Measurements from ENCODE around the gene EPB41L2.

The EPB41L2 gene

DNA sequence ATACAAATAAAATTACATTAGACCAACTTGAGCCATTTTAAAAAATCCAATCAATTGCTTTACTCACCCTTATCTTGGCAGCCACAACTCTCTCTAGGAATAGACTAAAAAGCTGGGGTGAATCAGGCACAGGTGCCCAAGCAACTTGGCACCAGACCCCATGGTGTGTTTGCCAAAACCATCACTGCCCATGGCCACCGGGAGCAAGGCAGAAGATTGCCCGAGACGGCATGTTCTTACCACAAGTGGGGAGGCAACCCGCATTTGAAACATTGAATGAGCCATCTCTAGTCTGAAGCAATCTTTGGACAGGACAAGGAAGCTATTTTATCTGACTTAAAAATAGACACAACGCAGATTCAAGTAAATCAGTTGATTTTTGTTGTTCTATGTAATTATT, 166.8 kb downstream of the EPB41L2 start:
- no peak for DNase-seq

DNA sequence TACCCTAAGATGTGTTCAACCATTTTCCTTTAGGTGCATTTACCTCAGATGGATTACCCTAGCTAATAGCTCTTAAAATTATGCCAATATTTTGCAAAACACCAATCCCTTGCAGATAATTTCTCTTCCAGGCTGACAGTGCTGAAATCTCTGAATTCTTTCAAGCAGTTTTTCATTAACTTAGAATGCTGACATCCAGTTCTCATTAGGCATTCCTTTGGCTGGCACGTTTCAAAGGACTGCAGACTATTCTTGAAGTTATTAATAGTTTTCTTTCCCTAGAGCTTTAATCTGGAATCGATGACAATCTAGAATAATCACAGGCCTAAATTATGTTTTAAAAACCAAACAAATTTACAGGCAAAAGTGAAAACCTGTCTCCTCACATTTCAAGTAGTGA, 167.5 kb downstream of the EPB41L2 start:
- DNase-seq, result no peak

DNA sequence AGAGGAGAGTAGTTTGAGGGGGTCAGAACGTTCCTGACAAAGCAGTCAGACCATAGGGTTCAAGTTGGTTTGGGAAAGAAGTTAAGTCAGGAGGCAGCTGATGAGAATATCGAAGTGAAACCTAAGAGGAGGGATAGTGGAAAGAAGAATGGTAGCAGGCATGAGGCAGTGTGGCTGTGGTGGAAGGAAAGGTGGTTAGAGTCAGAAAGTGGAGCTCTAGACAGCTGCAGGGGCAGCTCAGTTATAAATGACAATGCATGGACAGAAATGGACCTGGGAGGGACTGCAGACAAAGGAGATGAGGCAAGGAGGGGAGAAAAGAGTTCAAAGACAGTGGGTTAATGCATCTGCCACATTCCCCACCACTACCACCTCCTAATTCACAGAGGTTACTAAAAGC, 169.3 kb downstream of the EPB41L2 start:
- no peak for DNase-seq

DNA sequence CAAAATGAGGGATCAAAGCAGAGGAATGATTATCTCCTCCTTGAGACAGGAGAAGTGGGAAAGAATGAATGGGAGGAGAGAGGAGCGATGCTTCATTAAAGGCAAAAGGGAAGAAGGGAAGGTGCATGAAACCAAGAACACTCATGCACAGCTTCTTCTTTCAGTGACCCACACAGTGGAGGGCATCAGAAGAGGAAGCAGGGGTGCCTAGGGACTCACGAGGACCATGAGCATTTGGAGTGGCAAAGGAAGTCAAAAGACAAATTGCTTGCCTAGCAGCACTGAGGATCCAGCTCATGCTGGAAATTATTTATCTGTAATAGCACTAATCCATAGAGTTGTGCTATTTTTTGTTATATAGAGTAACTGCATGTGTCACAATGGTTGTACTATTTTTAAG, 169.8 kb downstream of the EPB41L2 start:
- no peak for DNase-seq

DNA sequence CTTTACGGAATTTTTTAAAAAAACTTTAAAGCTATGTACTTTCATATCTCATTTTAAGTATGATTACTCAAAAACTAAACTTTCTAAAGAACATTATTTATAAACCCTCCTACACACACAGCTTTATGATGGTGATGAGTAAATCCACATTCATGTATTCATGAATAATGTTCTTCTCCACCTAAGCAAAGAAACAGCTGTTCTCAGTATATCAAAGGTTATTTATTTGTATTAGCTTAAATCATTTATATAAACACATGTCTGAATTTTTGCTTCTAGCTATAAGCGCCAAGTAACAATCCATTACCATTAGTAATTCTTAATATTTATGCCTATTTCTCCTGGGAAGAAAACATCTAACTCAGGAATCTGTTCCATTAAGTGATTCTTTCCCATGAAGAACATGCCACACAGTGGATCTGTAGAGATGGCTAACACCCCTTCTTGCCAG, 172.5 kb downstream of the EPB41L2 start:
- no peak for DNase-seq

DNA sequence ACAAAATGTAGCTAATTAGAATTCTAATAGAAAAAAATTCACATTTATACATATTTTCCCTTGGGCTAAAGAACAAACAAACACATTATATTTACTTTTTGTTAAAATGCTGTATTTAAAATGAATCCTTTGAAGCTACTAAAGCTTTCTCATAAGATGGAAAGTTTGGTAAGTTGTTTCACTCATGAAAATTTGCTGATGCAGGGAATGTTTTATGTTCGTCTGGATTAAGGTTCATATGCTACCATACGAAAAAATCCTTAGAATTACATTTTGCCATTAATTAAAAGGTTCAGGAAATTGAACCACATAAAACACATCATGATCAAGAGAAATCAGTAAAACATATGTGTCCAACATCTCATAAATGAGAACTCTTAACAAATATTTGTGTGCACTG, 173.6 kb downstream of the EPB41L2 start:
- DNase-seq, result no peak

DNA sequence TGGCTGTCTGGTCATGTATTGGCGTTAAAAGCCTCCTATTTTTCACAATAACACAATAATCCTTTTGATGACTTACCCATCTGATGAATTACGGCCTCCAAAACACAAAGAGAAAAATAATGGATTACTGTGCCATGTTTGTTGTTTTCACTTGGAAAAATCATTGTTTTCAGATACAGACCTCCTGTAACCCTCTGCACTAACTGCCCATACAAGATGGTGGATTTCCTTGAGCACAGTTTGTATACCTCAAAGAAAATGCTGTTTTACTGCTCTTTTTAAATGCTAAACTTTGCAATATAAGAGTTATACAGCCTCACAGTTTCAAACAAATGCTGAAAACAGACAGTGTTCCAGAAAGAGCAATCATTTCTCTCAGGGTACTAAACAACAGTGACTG, 174.8 kb downstream of the EPB41L2 start:
- DNase-seq, result no peak

DNA sequence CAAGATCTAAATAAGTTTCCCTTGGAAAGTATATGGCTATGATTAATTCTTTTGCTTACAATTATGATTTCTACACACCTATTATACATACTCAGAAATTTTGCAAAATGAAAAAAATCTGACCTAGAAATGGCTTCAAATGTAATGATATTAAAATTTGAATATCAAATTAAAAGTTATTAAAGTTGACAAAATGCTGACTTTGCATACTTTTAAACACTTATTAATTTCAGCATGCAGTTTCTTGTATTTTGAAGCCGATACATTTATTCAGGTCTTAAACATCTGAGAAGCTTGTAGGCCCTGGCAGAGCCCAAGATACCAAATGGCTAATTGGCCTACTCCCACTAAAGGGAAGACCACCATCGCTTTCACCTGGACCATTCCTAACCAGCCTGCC, 176.1 kb downstream of the EPB41L2 start:
- no peak for DNase-seq

DNA sequence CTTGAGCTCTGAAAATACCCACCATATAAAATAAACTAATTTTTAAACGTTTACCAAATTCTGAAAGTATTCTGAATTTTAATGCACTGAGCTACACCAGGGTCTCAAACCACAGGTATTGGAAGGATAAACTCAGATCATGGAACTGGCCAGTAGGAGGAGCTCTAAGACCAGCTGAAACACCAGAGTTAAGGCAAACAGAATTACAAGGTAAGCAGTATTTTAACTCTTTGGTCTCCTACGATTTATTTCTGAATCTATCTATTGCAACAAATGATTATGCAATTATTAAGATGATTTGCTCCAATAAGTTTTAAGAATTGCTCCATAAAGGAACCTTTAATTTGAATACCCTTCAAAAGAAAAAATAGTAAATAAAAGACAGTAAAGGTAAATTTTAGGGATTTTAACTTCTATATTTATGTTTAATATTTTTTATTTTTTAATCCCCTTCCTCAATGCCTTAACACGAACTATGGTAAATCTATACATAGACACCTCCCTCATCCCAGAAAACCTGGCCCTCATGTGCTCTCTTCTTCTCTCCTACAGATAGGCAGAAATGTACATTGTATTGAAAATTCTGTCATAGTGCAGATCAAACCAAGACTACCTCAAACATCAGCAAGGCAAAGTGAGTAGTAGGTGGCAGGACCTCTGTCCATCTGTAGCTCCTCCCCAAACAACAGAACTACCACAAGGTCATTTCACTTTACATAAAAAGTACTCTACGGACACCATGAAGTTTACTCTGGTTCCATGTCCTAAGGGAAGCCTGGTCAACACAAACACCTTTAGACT, 177.5 kb downstream of the EPB41L2 start:
- peak; percentile 62 for DNase-seq

DNA sequence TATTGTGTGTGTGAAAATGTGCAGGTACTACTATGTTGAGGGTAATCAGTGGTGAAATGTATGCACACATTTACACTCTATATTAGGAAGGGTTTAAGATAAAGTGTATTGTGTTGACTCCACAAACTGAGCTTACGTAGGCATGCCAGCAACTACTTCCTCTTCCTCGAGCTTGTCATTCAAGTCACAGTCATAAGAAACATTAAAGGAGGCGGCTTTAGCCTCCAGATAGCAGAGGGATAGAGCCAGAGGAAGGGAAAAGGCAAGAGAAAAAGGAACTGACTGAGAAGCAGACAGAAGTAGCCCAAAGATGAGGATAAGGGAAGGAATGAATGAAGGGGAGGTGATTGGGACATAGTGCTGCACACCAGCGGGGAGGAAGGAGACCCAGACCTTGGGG, 180.7 kb downstream of the EPB41L2 start:
- no peak for DNase-seq

DNA sequence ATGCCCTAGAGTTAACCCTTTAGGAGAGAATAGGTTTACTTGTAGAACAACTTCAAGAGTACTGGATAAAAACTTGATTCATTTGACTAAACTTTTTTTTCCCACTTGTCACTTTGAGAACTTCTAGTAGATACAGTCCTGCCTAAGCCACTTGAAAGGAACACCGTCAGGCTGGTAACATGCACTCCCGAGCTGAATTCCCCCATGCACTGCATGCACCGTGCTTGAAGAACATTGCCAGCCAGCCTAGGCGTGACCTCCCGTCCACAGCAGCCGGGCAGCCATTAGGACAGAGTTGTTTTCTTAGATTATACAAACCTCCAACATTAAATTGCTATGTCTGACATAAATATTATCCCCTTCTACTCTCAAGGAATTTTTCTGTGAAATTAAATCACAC, 183.2 kb downstream of the EPB41L2 start:
- DNase-seq, result no peak

DNA sequence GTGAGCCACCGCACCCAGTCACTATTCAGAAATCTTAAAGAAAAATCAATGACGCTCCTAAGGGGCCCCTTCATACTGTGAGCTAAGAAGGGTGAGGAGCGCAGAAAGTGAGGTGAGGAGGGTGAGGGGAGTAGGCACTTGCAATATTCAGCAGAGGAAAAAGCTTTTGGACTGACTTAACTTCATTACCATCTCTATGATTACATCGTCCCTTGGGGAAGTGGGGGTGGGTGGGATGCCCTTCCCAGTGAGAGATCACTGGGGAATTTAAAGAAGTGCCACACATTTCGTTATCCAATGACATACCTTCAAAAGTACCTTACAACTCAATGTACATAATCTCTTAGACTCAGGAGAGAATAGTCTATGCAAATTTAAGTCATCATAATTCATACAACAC, 189.3 kb downstream of the EPB41L2 start:
- DNase-seq, result no peak

DNA sequence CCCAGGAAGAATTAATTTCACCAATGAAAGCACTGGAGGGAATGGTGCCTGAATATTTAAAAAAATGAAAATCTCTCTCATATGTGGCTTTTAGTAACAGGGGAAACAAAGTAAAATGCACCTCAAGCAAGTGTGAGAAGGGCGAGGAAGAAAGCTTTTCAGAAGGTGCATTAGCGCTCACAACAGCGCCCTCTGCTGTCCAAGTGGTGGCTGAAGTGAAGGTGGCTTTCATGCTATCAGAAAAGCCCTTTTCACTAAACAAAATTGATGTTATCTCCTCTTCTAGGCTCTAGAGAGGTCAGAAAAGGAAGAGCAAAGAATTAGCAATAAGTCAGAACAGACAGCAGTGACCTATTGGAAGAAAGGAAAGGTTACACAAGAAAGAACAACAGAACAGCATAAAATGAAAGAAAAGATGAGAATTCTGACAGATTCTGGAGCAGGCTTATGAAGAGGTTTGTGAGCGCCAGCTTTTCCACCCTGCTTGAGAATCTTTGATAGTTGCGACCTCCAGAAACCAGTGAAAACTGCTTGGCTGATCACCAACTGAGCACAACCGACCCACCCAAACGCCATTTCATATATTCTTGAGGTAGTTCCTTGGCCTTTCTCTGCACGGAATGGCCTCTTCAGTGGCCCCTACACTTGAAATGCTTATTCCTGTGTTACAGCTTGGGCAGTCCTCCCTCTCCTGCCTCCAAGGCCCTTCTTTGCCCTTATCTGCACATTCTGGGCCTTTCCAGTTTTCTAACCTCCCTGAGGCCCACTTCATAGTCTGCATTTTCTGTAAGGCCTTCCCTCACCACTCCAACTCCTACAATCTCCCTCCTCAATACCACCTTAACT, 190.6 kb downstream of the EPB41L2 start:
- DNase-seq, result peak; percentile 60

DNA sequence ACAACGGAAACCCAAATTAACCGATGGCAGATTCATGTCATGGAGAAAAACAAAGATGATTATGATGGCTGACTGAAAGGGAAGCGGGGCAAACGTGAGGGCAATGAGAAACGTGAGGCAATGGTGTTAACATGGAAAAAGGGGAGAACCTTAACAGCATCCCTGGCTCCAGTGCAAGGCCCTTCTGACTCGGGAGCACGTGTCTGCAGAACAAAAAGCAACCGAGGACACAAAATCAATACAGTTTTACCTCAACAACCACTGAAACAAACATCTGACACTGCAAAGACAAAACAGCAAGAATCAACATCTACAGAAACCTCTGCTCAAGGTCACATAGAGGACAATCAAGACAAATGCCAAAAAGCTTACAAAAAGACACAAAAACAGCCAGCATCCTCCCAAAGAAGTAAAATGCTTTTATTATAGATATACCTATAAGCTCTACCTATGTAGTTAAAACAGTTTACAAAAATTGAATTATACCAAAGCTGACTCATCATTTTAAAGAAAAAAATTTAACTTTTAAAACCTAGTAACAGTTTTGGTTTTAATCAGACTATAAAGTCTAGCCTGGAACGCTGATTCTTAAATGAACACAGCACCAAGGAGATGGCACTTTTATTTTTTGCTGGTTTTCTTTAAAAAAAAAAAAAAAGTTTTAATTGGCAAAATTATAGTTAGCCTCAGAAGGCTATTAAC, 192.7 kb downstream of the EPB41L2 start:
- DNase-seq, result no peak

DNA sequence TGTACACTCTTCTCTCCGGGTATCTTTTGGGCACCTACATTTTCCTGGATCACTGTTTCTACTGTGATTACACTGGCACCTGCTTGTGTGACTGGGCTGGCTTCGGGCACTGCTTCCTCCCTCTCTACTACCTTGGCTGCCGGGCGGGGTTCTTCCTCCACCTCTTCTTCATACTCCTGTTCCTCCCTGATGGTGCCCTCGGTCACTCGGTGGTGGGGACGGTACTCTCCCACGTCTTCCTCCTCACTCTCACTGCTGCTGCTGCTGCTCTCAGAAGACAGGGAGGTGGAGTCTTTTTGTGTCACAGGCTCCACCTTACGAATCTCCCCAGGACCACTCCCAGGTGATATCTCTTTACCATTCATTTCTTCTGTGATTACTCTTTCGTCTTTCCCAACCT, 193.4 kb downstream of the EPB41L2 start:
- DNase-seq, result no peak

DNA sequence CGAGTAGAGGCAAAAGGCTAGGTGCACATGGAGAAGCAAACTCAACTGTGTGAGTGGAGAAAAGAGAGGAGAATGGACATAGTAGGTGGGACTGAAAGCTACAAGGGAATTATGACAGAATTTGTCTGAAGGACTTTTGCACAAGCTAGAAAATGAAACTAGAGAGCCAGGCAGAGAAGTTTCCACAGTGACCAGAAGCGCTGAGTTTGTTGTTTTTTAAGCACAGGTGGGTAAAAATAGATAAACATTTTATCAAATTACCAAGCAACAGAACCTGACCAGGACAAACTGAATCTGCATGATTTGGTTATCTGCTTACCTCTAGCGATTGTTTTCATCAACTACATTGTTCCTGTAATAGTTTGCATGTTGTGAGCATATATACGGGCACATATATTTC, 197.3 kb downstream of the EPB41L2 start:
- no peak for DNase-seq

DNA sequence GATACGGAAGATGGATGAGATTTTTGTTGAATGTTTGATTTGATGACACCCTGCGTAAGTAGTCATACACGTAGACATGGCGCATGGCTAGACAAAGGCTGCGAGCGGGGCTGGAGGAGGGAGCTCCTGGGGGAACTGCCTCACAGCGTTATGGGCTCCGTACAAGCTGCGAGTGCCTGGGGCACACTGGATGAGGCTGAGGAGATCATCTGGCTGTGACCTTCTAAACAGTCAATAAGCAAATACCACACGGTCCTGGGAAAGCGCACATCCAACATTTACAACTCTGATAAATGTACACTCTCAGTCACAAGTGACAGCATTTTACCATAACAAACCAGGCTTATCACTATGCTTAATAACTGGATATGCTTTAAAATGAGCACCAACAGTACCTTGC, 198.7 kb downstream of the EPB41L2 start:
- DNase-seq, result no peak

DNA sequence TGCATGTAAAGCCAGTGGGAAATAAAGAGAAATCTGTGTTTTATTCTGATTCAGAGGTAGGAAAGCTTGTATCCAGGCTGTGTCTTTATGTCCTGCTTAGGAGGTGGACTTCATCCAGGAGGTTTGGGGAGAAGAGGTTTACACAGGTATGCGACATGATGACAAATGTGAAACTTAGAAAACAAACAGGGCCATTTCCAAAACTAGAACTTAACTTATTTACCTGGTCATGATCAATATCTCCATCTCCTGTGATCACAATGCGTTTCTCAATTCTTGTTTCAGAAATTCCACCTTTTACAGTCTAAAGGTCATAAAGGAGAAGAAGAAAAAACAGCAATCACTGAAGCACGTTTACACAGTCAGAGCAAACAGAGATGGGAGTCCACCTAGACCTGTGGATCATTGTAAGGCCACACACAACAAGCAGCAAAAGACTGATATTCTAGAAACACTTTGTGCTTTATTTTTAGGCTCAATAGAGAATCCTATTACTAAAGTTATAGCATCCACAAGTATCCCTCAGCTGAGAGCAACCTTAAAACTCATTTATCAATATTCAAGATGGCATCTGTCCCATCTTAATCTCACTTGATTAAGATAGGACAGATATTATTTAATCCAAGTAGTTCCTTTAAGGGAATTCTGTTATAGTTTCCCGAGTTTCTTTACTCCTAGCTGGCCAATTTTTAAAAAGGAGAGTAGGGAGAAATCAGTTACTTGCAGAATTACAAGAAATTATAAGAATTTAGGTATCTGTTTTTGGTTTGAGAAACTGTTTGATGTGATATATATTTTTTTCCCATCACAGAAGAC, 199.4 kb downstream of the EPB41L2 start:
- DNase-seq, result no peak

DNA sequence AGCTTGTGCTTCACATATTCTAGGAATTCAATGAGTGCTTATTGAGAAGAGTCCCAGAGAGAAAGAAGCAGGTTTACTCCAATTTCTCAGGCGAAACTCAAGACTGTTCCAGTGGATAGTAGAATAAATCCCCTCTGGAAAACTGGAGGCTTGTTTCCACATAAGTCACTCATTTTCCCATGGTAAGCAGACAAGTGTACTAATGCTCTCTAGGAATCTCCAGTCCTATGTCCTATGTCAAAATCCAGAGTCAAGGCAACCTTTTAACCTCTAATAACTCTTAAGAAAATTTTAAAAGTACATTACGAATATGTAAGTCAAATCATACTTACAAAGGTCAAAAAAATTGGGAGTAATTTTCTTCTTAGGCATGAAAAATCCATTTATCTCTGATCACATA, 200.7 kb downstream of the EPB41L2 start:
- no peak for DNase-seq

DNA sequence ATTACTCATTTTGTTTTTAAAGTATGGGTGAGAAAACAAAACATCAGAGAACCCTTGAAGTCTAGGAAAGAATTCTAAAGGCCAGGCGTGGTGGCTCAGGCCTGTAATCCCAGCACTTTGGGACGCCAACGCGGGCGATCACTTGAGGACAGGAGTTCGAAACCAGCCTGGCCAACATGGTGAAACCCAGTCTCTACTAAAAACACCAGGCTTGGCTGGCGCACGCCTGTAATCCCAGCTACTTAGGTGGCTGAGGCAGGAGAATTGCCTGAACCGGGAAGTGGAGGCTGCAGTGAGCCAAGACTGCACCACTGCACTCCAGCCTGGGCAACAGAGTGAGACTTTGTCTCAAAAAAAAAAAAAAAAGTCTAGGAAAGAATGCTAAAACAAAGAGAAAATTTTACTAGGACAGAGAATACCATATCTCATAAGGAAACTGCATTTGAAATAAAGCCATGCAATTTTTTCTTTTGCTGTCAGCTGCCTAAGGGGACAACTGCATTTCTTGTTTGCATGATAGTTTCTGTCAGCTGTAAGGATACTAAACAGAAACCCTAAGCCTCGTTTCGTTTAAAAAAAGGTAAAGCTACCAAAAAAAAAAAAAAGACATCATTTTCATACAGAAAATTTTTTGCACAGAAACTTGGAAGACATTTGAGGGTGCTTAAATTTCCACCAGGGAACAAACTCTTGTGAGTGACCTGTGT, 203.7 kb downstream of the EPB41L2 start:
- DNase-seq, result no peak

DNA sequence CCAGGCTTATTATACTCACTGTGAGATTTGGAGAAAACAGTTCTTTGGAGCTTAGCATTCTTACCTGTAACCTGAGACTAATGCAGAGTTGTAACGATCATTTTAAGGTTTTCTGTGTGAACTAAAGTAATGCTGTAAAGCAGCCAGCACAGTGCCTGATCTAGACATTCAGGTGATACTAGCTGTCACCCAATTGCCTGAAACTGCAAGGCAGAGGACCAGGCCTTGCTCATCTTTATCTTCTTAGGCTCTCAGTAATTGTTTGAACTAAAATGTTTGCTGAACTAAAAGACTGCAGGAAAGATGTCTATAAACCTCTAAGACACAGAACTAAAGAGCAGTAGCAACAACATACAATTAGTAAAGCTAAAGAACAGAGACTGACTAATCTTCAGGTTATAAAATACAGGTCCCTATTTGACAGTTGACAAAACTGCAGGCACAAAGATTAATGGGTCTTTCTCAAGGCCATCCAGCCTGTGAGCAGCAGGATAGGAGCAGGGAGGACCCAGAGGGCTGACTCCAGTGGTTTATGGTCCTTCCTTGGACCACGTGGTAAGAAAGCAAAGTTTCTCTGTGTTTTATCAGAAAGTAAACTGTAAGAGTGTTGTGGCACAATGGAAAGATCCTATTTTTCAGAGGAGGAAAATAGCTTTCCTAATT, 204.4 kb downstream of the EPB41L2 start:
- DNase-seq, result no peak
